Heart left ventricle (tissue), 13 donors: Measurements from ENCODE around the gene NFAT5.

Experiments
- CTCF ChIP-seq, 12 donors: fragments of 200-600 bp; sonication (generic) in 4 of 12; IDR thresholded peaks; one replicate each; pipeline versions ENCODE4 v1.5.0 to v1.8.0; 2018 to 2022; ENCODE audit warnings: antibody characterized with exemption in 12 of 12, mild to moderate bottlenecking in 5 of 12
- POLR2A ChIP-seq, 2 donors: fragments of 450-650 bp; IDR thresholded peaks; one replicate each; pipeline ENCODE4 v1.6.1; 2017; ENCODE audit warnings: antibody characterized with exemption in 2 of 2, mild to moderate bottlenecking in 2 of 2, moderate library complexity in 2 of 2
- donor health status: ischemic (EF 13 %, LVEDD 7.1; RV severe dilation, severe dysfunction).
- donor health status: DM: no; HTN: yes; CAD: no.
- donor health status: DM: no; HTN: no; CAD: no.
- donor health status: ischemic (EF 25% LVEDD 6.9; RV normal size, moderate dysfunction).
- donor health status: ischemic (EF 25% LVEDD 5.7; RV mildly dilated, moderate dysfunction).
- donor health status: ischemic (EF 35%, LVEDD 5.7; RV mildly dilated, moderate dysfunction).
- donor health status: nonischemic (EF 11% LVEDD 7.7; RV severe dilation, severe dysfunction).
- donor health status: DM: yes; HTN: yes; CAD: no.
- donor health status: PGD.
- donor health status: ischemic (EF 29% LVEDD 5.4; RV normal size, mild dysfunction).
- donor health status: nonischemic (EF 23%, LVEDD 6.1; RV moderate dilation, normal function).

GRCh38 chr16:69693916-69694315, 128.2 kb downstream of the NFAT5 start:
- no peak for TF ChIP-seq CTCF (IDR thresholded peaks at IDR 0.05)
- TF ChIP-seq POLR2A (IDR thresholded peaks at IDR 0.05) = no peak
